HG03575 (cell line): Measurements from ENCODE around the gene GABRQ.
"Not testable (repeated sequence)": the region's sequence is repeated elsewhere in the genome, so short reads cannot be mapped to it uniquely, and the experiment has no call there.

Experiments
- ATAC-seq: cut with Tn5 transposase; IDR thresholded peaks from one replicate; pipeline ENCODE4 v1.9.1; 2021; ENCODE audit not compliant: unreplicated experiment, insufficient number of reproducible peaks, low FRiP score; ENCODE audit errors: extremely low read depth

Gene GABRQ

GRCh38 chrX:152652467-152652866 lies 14.8 kb downstream of the GABRQ start:
- no peak for ATAC-seq

- ATAC-seq = no peak
Observed at GRCh38 chrX:152656087-152656486, 18.4 kb downstream of the GABRQ start.

- no peak for ATAC-seq
Observed at GRCh38 chrX:152656890-152657289, 19.2 kb downstream of the GABRQ start.

GRCh38 chrX:152658302-152658701 lies 20.6 kb downstream of the GABRQ start:
- ATAC-seq = no peak

GRCh38 chrX:152663086-152663485 lies 25.4 kb downstream of the GABRQ start:
- ATAC-seq = no peak

GRCh38 chrX:152674135-152674534 lies 36.4 kb downstream of the GABRQ start:
- ATAC-seq = no peak

- ATAC-seq = not testable (repeated sequence)
Observed at GRCh38 chrX:152674652-152675051, 37.0 kb downstream of the GABRQ start.

- ATAC-seq = not testable (repeated sequence)
Observed at GRCh38 chrX:152681012-152681411, 43.3 kb downstream of the GABRQ start.

- not testable (repeated sequence) for ATAC-seq
Observed at GRCh38 chrX:152697952-152698931, 60.5 kb downstream of the GABRQ start, which contains the start of gene MAGEA3. Gene MAGEA3, plus strand, starts transcription at chrX:152698794. Its CDS starts 2,039 bp downstream, at chrX:152700833.

- not testable (repeated sequence) for ATAC-seq
Observed at GRCh38 chrX:152700390-152700789, 62.7 kb downstream of the GABRQ start.

- not testable (repeated sequence) for ATAC-seq
Observed at GRCh38 chrX:152706500-152706899, 68.8 kb downstream of the GABRQ start.
